Activated CD8-positive, alpha-beta memory T cell treated with anti-CD3 and anti-CD28 coated beads for 36 hours (primary cell): ENCODE results near the gene STOML1. TPM values are rescaled to one million over a fixed set of nuclear protein-coding genes. Genes with fewer than 3 reads are reported as not detected.
"Not testable (repeated sequence)": the region's sequence is repeated elsewhere in the genome, so short reads cannot be mapped to it uniquely, and the experiment has no call there.

Experiments
- CTCF ChIA-PET: fragments of 350-600 bp; sonication (Branson Sonifier 250); formaldehyde crosslinking; loops from one replicate; lab custom pipeline; 2021; ENCODE audit warnings: antibody characterized with exemption; lab: Charles Lee
- POLR2A ChIA-PET: fragments of 350-600 bp; sonication (Branson Sonifier 250); formaldehyde crosslinking; loops from one replicate; lab custom pipeline; 2021; ENCODE audit warnings: antibody characterized with exemption; lab: Charles Lee
- total RNA-seq, 2 experiments: library from RNA; stranded (reverse); gene quantifications; one replicate each; pipeline ENCODE4 v1.2.3, GENCODE V29; 2021

The STOML1 gene
- total RNA-seq, 2 experiments from 2014 or later, result 11.6 to 12.8 TPM

- POLR2A ChIA-PET, result no interaction called here
- CTCF ChIA-PET, result no interaction called here
Observed at GRCh38 chr15:73979636-73980035, 12.5 kb downstream of the STOML1 start.

- POLR2A ChIA-PET, result no interaction called here
- CTCF ChIA-PET, result interaction anchor here (0.6 kb wide), 1 partner anchor 1197 kb away, joined by 3 read pairs; no protein-coding TSS in a partner anchor
Observed at GRCh38 chr15:73978896-73979295, 13.2 kb downstream of the STOML1 start.

- POLR2A ChIA-PET, result not testable (repeated sequence)
Observed at GRCh38 chr15:73975440-73976125, 16.5 kb downstream of the STOML1 start.

GRCh38 chr15:73973683-73974200, 18.4 kb downstream of the STOML1 start:
- CTCF ChIA-PET, result interaction anchor here (1.0 to 3.1 kb wide), 11 partner anchors 8 to 101 kb away, joined by 3 to 13 read pairs (median 5); partner anchors contain the start of gene PML
- POLR2A ChIA-PET, result interaction anchor here (1.6 kb wide), 1 partner anchor 33 kb away, joined by 3 read pairs; no protein-coding TSS in a partner anchor

More at GRCh38 chr15:73975440-73976125, 16.5 kb downstream of the STOML1 start:
- CTCF ChIA-PET, result interaction anchor here (1.0 to 1.7 kb wide), 4 partner anchors 10 to 25 kb away, joined by 3 to 5 read pairs (median 4); partner anchors contain the start of gene PML

- CTCF ChIA-PET, result interaction anchor here (0.7 to 3.1 kb wide), 22 partner anchors 9 to 349 kb away, joined by 3 to 13 read pairs (median 5); partner anchors contain the start of gene PML
- POLR2A ChIA-PET, result interaction anchor here (1.1 to 1.6 kb wide), 2 partner anchors 34 to 75 kb away, joined by 3 read pairs; no protein-coding TSS in a partner anchor
Observed at GRCh38 chr15:73972984-73973682, 19.0 kb downstream of the STOML1 start.

GRCh38 chr15:73969151-73969759, 22.8 kb downstream of the STOML1 start:
- POLR2A ChIA-PET, result no interaction called here
- CTCF ChIA-PET, result interaction anchor here (0.7 to 1.5 kb wide), 3 partner anchors 21 to 72 kb away, joined by 3 to 4 read pairs (median 3); no protein-coding TSS in a partner anchor

GRCh38 chr15:73968461-73968860, 23.6 kb downstream of the STOML1 start:
- CTCF ChIA-PET, result no interaction called here
- POLR2A ChIA-PET, result no interaction called here

GRCh38 chr15:73965758-73966113, 26.4 kb downstream of the STOML1 start:
- POLR2A ChIA-PET, result interaction anchor here (0.7 kb wide), 1 partner anchor 78 kb away, joined by 11 read pairs; no protein-coding TSS in a partner anchor
- CTCF ChIA-PET, result interaction anchor here (0.8 to 3.2 kb wide), 12 partner anchors 9 to 91 kb away, joined by 3 to 22 read pairs (median 6); partner anchors contain the start of gene PML

- ChIA-PET POLR2A (interaction anchor here (0.6 to 0.7 kb wide), 2 partner anchors 79 to 465 kb away, joined by 3 to 11 read pairs; no protein-coding TSS in a partner anchor), CTCF (interaction anchor here (0.8 to 3.2 kb wide), 13 partner anchors 8 to 91 kb away, joined by 3 to 22 read pairs (median 5); partner anchors contain the start of gene PML)
Observed at GRCh38 chr15:73965094-73965757, 26.9 kb downstream of the STOML1 start.

- ChIA-PET POLR2A (interaction anchor here (0.6 kb wide), 1 partner anchor 466 kb away, joined by 3 read pairs; no protein-coding TSS in a partner anchor), CTCF (interaction anchor here (0.7 to 3.2 kb wide), 16 partner anchors 8 to 90 kb away, joined by 3 to 22 read pairs (median 4); partner anchors contain the start of gene PML)
Observed at GRCh38 chr15:73964736-73965093, 27.4 kb downstream of the STOML1 start.

GRCh38 chr15:73962433-73962832, 29.7 kb downstream of the STOML1 start:
- POLR2A ChIA-PET, result no interaction called here
- CTCF ChIA-PET, result interaction anchor here (1.5 kb wide), 1 partner anchor 35 kb away, joined by 3 read pairs; no protein-coding TSS in a partner anchor

GRCh38 chr15:73960472-73961070, 31.5 kb downstream of the STOML1 start:
- CTCF ChIA-PET, result interaction anchor here (2.0 kb wide), 1 partner anchor 10 kb away, joined by 6 read pairs; no protein-coding TSS in a partner anchor
- POLR2A ChIA-PET, result not testable (repeated sequence)

GRCh38 chr15:73959801-73960200, 32.3 kb downstream of the STOML1 start:
- POLR2A ChIA-PET, result no interaction called here
- CTCF ChIA-PET, result interaction anchor here (1.0 to 2.0 kb wide), 4 partner anchors 9 to 62 kb away, joined by 3 to 6 read pairs (median 3); no protein-coding TSS in a partner anchor

- ChIA-PET CTCF (interaction anchor here (0.7 to 1.3 kb wide), 4 partner anchors 14 to 62 kb away, joined by 3 to 4 read pairs (median 3); no protein-coding TSS in a partner anchor), POLR2A (no interaction called here)
Observed at GRCh38 chr15:73959012-73959581, 33.0 kb downstream of the STOML1 start.

GRCh38 chr15:73957785-73958184, 34.3 kb downstream of the STOML1 start:
- ChIA-PET POLR2A (no interaction called here), CTCF (interaction anchor here (1.3 kb wide), 1 partner anchor 8 kb away, joined by 5 read pairs; no protein-coding TSS in a partner anchor)

- CTCF ChIA-PET, result interaction anchor here (0.9 to 1.3 kb wide), 2 partner anchors 8 to 21 kb away, joined by 3 to 5 read pairs; no protein-coding TSS in a partner anchor
- POLR2A ChIA-PET, result no interaction called here
Observed at GRCh38 chr15:73957276-73957675, 34.8 kb downstream of the STOML1 start.

GRCh38 chr15:73956743-73957135, 35.4 kb downstream of the STOML1 start:
- ChIA-PET CTCF (interaction anchor here (0.9 to 1.3 kb wide), 3 partner anchors 9 to 24 kb away, joined by 3 to 5 read pairs (median 3); no protein-coding TSS in a partner anchor), POLR2A (interaction anchor here (1.1 kb wide), 1 partner anchor 29 kb away, joined by 11 read pairs; no protein-coding TSS in a partner anchor)
